Left hindlimb (tissue), 1 donor: ENCODE data around the gene PEX5L.

ENCODE experiments used
- DNase-seq: peaks from one replicate; pipeline ENCODE4 v3.0.0-alpha.2; 2018

PEX5L gene

GRCh38 chr3:179885950-179886349 lies 150.8 kb downstream of the PEX5L start:
- no peak for DNase-seq

DNA sequence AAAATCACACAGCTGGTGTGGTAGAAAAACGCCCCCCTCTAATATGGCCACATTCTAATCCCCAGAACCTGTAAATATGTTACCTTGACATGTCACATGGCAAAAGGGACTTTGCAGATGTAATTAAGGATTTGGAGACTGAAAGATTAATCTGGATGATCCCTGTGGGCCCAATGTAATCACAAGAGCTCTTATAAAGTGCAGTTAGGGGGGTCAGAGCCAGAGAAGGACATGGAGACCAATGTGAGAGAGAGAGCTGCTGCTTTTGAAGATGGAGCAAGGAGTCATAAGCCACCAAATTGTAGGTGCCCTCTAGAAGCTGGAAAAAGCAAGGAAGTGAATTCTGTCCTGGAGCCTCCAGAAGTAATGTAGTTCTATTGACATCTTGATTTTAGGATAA lies 152.6 kb downstream of the PEX5L start:
- no peak for DNase-seq

- no peak for DNase-seq
Observed at GRCh38 chr3:179882292-179882691, 154.4 kb downstream of the PEX5L start.

DNA sequence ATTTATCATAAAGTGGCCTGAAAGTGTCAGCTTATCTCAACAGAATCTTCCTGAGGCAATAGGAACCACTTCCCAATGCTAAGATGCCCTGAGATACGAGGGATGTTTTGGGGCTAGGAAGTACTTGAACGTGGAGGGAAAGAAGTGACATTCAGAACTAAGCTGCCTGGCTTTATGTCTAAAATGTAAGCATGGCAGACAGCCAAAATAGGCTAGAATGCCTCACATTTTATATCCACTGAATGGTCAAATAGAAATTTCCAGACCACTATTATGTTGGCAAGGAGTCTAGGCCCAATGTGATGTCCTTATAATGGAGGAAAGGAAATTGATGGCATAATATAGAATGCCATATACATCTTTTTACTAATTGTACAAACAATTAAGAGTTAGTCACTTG lies 154.9 kb downstream of the PEX5L start:
- DNase-seq = no peak

DNA sequence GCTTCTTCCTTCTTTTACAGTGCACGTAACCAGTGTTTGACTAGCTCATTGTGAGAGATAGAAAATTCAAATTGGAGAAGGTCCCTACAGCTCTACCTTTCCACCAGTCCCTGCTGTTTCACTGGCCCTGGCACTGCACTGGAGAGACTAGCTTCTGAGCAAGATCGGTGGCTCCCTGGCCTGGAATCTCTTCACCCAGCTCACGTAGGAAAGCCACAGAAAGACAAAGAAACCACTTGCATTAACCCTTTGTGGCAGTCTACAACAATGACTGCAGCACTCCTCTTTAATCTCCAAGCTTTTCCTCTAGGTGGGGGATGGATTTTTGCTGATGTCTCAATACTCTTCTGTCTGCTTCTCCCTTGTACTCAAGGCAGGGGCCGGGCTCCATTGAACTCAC lies 155.9 kb downstream of the PEX5L start:
- no peak for DNase-seq

- no peak for DNase-seq
Observed at GRCh38 chr3:179876440-179876839, 160.3 kb downstream of the PEX5L start.

DNA sequence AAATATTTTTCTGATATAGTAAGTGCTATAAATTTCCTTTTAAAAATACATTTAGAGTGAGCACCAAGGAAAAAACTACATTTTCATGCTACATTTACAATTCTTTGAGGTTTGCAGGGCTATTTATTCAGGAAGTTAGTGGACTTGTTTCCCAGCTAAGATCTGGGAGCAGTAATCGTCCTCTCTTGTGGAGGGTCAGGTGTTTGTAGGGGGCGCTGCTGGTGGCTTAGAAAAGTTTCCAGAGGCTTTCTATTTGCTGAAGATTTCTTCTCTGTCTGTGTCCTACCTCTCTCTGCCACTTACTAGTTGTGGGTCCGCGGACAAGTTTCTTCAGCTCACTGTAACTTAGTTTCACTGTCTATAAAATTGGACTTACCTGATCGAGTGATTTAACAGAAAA lies 163.9 kb downstream of the PEX5L start:
- no peak for DNase-seq

DNA sequence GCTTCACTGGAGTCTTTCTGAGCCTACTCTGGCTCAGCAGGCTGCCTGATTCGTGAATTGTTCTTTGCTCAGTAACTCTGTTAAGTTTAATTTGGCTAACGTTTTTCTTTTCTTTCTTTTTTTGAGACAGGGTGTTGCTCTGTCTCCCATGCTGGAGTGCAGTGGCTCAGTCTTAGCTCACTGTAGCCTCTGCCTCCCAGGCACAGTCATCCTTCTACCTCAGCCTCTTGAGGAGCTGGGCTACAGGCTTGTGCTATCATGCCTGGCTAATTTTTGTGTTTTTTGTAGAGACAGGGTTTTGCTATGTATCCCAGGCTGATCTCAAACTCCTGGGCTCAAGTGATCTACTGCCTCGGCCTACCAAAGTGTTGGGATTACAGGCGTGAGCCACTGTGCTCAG lies 165.0 kb downstream of the PEX5L start:
- DNase-seq = no peak

- no peak for DNase-seq
Observed at GRCh38 chr3:179868715-179869114, 168.0 kb downstream of the PEX5L start.

DNA sequence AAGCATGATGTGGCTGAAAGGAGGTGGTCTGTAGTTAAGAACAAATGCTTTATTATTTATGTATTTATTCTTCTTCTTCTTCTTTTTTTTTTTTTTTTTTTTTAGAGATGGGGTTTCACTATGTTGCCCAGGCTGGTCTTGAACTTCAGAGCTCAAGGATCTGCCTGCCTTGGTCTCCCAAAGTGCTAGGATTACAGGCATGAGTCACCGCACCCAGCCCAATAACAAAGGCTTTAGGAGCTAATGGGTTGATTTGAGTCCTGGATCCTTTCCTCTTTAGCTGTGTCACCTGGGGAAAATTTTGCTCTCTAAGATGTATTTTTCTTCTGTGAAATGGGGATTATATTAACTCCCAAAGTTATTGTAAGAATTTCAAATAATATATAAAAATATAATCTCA lies 168.8 kb downstream of the PEX5L start:
- no peak for DNase-seq

DNA sequence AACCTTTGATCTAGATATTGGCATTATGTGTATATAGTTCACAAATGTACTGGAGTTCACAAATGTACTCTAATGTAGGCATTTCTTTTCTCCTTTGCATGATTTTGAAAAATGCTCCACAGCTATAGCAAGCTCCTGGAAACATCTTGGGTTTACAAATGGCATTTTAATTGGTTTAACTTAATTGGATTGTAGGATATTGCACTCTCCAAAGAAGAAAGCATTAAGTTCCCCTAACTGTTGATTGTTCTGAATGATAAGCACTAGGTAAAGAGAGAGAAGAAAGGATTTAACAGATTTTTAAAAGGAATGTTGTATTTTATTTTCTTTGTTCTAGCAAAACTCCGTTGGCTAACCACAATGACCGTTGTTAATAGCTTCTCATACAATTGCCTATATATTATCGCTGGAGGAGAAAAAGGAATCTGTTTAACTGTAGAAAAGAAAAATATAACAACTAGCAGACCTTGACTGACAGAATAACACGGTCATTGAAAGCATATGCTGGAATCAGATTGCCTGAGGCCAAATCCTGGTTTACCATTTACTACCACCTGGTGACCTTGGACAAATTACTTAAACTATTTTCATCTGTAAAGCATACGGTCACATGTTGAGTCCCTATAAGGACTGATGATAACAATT lies 170.8 kb downstream of the PEX5L start:
- no peak for DNase-seq

GRCh38 chr3:179861953-179862352 lies 174.8 kb downstream of the PEX5L start:
- no peak for DNase-seq

- no peak for DNase-seq
Observed at GRCh38 chr3:179861292-179861691, 175.4 kb downstream of the PEX5L start.

DNA sequence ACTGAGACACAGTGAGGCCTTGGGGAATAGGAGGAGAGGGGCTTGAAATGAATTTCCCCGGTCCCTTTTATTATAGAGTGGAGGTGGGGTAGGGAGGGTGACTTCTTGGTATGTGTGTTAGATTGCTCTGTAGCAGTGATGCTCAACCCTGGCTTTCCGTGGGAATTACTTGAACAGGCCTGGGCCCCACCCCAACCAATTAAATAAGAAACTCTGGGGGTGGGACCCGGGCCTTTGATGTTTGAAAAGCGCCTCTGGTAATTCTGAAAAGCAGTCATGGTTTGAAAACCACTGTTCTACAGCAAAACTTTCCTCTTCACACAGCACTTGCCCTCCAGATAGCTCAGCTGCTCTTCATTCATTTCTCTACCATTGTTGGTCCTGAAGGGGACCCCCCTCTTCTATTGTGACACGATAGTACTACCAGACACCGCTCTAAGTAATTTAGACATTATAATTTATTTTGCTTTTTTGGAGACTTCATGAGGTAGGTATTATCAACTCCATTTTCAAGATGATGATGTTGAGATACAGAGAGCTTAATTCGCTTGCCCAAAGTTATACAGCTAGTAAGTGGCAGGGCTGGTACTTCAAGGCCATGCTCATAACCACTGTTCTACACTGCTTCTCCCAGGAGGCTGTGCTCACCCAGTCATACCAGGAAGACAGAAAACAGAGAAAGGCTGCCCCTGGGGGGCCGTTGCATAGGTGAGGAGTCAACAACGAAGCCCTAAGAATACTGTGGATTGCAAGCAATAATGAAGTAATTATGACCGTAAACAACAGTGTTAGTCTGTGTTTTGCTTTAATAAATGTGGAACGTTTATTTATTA lies 176.2 kb downstream of the PEX5L start:
- no peak for DNase-seq

- peak; percentile 45 for DNase-seq
Observed at GRCh38 chr3:179853176-179853575, 183.6 kb downstream of the PEX5L start.

- no peak for DNase-seq
Observed at GRCh38 chr3:179852142-179852905, 184.4 kb downstream of the PEX5L start.

DNA sequence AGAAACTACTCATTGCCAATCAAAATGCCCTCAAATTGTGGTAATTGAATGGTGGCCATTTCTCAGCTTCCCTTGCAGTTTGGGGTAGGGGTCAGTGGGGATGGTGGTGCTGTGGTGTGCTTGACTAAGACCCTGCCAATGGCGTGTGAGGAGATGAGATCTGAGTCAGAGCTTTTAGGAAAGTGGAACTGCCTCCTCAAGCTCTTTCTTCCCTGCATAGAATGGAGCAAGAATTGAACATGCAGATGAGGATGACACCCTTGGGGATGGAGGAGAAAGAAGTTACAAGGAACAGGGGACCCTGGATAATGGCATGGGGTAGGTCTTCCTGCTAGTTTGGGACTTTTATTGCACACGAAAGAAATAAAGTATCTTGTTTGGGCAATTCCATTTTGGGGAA lies 188.0 kb downstream of the PEX5L start:
- no peak for DNase-seq

- DNase-seq = no peak
Observed at GRCh38 chr3:179842061-179842460, 194.7 kb downstream of the PEX5L start.

DNA sequence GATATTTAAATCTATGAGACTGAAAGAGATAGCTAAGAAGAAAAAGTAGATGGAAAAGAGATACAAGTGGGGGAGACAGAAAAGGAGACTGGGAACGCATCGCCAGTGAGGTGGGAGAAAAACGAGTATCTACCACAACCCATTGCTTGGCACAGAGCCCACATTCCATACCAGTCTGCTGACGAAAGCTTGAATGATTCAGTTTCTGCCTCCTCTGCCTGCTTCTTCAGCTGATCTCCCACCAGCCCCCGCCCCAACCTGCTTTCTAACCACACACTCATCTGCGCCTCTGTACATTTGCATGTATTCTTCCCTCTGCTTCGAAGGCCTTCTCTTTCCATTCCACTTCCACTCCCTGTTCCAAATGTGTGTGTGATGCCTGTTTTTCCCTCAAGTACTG lies 195.8 kb downstream of the PEX5L start:
- no peak for DNase-seq

DNA sequence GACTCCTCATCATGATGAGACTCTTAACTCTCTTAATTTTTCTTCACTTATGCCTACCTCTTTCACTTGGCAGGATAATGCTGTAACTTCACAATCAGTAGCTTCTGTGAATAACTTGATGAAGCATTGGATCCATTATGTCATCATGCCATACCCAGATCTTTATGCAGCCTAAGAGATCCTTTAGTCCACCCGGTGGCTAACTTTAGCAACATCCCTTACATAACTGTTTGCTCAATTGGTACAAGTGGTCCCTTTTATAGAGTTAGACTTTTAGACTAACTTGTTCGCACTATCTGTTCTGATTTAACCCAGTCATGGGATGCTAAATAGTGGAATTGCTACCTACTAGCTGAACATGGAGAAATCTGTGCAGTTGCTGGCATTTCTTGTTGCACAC lies 199.4 kb downstream of the PEX5L start:
- no peak for DNase-seq

DNA sequence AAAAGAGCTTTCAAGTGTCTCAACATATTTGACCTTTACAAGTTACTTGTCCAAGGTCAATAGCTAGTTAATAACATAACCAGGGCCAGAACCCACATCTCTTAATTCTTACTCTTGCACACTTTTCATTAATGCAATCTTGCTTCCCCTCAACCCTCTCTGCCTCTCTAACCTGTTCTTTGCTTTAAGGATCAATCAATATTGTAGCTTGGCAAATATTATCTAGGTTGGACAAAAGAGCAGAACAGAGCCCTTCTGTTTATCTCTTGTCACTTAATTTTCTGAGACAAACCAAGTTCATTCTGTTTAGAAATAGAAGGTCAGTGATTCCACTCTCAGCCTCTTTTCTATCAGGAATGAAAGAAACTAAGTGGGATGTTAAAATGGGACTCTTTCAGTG lies 203.4 kb downstream of the PEX5L start:
- no peak for DNase-seq

DNA sequence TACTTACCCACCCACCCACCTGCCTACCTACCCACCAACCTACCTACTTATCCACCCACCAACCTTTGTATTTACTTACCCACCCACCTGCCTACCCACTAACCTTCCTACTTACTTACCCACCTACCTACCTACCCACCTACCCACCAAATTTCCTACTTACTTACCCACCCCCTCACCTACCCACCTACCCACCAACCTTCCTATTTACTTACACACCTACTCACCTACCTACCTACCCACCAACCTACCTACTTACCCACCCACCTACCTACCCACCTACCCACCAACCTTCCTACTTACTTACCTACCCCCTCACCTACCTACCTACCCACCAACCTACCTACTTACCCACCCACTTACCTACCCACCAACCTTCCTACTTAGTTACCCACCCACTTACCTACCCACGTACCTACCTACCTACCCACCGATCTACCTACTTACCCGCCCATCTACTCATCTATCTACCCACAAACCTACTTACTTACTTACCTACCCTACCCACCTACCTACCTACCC lies 204.3 kb downstream of the PEX5L start:
- DNase-seq = no peak

- DNase-seq = no peak
Observed at GRCh38 chr3:179829401-179829800, 207.3 kb downstream of the PEX5L start.

DNA sequence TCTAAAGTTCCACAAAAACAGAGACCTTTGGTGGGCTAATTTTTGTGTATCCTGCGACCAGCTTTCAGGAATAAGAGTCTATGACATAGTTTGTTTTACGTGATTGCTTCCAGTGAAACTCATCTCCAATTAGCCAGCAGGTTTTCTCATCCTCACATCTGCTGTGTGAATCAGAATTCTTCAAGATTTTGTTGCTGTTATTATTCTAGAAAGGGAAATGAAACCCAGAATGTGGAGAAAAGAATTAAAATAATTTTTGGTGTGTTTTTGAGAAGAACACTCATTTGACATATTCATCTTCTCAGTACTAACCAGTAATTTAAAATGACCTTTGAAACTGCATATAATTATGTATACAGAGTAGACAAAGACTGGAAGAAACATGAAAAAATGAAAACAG lies 208.0 kb downstream of the PEX5L start:
- DNase-seq = no peak
